OCI-M1 (cell line): ENCODE measurements around the gene TEKT1.
"Not testable (repeated sequence)": the region's sequence is repeated elsewhere in the genome, so short reads cannot be mapped to it uniquely, and the experiment has no call there.

Source experiments
- DNase-seq: peaks from one replicate; lab custom pipeline; 2025; lab: John Stamatoyannopoulos, UW

The TEKT1 gene

DNA sequence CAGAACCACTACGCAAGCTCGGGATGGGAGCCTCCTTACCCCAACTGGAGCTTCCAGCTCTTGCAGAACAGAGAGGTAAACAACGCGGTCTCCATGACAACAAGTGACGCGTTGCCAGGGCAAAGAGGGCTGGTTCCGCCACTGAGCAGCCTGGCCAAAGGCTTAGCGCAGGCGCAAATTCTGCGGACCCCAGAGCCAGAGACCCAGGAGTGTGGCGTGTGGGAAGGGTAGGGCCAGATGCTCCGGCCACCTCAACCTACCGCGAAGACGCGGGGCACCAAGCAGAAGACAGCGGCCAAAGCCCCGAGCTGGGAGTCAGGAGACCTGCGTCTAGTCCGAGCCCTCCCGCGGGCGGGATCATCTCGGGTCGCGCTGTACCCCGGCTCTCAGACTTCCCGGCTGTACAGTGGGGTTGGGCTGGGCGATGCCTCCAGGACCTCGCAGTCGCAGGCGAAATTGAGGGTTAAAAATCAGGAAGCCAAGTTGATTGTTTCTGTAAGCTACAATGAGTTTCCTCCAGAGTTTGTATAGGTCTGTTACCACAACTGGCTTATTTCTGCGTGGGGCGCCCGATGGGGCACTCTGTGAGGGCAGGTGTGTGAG, at the start of gene TEKT1:
Gene TEKT1 (minus strand): TSS at position 69 of the 603 bp plus-strand sequence. CDS start 1,353 bp downstream, outside the sequence.
- no peak for DNase-seq

DNA sequence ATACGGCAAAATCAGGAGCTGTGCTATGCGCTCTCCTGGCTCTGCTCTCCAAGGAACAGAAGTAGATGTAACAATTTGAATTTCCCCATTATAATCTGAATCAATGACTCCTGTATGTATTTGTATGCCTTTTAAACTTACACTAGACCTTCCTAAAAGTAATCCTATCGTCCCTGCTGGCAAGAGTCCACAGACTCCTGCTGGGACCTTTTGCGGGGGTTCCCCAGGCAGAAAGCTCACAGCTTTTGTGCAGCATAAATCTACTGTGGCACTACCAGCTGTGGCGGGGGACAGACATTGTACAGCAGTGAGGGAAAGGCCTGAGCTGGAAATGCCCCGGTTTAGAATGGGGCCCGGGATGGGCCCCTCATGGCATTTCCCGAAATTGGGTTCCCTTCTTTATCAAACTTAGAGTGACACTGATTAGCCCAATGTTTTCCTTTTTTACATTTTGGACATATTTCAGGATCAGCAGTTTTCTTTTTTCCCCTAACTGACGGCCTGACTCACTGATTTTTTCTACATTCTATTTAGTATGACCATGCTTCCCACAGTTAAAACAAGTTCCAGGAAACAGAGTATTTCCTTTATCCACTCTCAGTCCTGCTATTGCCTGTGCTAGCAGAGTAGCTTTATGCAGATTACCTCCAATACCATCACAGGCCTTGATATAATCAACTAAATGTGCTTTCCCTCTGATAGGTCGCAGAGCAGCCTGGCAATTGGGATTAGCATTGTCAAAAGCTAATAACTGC, 47.9 kb upstream of the TEKT1 start:
- DNase-seq = not testable (repeated sequence)

DNA sequence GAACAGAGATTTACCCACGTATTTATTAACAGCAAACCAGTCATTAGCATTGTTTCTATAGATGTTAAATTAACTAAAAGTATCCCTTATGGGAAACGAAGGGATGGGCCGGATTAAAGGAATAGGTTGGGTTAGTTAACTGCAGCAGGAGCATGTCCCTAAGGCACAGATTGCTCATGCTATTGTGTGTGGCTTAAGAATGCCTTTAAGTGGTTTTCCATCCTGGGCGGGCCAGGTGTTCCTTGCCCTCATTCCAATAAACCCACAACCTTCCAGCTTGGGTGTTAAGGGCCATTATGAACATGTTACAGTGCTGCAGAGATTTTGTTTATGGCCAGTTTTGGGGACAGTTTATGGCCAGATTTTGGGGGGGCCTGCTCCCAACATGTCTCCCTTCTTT, 43.7 kb upstream of the TEKT1 start:
- DNase-seq = not testable (repeated sequence)

DNA sequence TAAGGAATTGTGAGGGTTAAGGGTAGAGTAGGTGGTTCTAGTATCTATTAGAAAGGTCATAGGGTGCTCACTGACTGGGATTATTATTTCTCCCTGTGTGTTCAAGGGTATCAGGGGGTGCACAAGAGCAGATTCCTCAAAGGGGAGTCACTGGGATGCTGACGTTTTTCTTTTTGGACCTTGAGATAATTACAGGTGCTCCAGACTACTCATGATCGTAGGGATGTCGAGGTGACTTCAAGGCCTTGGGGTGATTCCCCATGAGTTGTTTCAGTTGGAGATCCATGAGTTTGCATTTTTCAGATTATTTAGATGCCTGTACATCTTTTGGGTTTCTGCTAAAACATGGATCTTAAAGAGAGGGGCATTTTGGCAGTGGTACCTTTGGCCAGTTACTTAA, 41.4 kb upstream of the TEKT1 start:
- no peak for DNase-seq

DNA sequence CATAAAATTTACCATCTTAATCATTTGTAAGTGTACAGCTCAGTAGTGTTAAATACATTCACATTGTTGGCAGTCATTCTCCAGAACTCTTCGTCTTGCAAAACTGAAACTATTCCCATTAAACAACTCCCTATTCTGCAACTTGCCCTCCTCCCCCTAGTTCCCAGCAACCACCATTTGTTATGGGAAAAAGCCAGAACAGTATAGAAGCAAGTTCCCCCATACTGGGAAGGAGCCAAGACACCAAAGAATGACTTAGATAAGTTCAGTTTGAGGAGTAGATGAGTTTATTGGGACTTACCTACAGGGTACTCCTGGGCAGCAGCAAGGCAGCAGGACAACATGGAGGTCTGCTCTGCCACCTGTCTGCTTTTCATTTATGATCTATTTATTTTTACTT, 39.3 kb upstream of the TEKT1 start:
- DNase-seq = no peak

DNA sequence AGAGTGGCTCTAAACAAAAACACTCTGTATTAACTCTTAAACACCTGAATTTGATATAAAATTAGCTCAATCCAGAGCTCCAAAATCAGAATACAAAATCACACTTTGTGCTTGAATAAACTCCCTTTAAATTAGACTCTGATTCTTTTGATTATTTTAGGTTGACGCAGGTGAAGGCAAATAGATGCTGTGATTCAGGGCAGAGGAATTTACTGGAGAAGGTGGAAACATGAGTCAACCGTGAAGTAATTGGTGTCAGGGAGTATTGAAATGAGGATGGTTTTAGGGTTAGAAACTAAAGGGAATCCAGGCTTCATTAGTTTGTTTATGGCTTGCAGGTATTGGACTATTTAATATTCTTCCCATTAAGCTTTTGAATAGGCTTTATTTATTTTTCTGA, 37.1 kb upstream of the TEKT1 start:
- DNase-seq = no peak

DNA sequence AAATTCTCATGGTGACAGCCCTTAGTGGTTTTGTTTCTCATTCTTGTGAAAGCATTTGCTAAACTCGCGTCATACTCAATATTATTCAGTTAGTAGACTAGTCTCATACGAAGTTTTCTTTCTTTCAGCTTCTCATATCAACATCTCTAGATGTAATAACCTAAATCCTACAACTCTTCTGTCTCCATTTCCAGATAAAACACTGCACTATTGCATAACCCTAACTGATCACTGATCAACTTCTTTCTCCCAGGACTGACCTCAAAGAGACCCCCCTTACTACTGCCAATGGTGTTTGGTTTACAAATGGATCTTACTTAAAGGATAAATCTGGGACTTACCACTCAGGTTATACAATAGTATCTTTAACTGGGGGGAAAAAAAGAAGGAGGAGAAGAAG, 36.3 kb upstream of the TEKT1 start:
- DNase-seq = no peak

DNA sequence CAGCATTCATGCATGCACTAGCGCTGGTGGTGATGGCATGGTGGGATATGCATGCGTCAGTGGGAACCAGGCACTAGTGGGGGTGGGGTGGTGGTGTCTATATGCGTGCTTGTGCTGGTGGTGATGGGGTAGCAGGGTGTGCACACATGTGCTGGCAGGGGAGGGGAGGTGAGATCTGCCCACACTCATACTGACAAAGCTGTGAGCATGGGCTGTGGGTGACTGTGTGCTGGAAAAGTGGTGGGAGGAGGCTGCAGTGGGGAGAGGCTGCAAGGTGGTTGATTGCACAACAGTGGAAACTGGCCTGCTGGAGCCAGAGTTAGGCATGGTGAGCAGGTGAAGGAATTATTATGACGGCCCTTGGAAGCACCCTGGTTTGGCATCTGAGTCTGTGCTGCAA, 31.3 kb upstream of the TEKT1 start:
- no peak for DNase-seq

DNA sequence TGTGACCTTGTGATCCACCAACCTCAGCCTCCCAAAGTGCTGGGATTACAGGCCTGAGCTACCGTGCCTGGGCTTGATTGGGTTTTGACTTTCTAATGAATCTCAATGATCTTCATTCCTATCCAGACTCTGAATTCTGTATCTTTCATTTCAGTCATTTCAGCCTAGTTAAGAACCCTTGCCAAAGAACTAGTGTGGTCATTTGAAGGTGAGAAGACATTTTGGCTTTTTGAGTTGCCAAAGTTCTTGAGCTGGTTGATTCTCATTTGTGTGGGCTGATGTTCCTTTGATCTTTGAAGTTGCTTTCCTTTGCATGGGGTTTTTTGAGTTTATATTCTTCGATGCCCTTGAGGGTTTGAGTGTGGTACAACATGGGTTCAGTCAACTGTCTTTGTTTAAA, 30.6 kb upstream of the TEKT1 start:
- DNase-seq = no peak

DNA sequence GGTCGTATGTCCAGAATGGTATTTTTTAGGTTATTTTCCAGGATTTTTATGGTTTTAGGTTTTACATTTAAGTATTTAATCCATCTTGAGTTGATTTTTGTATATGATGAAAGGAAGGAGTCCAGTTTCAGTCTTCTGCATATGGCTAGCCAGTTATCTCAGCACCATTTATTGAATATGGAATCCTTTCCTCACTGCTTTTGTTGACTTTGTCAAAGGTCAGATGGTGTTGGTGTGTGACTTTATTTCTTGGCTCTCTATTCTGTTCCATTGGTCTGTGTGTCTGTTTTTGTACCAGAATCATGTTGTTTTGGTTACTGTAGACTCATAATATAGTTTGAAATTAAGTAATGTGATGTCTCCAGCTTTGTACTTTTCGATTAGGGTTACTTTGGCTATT, 26.4 kb upstream of the TEKT1 start:
- no peak for DNase-seq

DNA sequence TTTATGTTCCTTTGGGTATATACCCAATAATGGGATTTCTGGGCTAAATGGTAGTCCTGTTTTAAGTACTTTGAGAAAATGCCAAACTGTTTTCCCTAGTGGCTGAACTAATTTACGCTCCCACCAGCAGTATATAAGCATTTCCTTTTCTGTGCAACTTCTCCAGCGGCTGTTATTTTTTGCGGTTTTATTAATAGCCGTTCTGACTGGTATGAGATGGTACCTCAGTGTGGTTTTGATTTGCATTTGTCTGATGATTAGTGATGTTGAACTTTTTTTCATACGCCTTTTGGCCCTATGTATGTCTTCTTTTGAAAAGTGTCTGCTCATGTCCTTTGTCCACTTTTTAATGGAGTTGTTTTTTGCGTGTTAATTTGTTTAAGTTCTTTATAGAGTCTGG, 25.8 kb upstream of the TEKT1 start:
- DNase-seq = no peak

DNA sequence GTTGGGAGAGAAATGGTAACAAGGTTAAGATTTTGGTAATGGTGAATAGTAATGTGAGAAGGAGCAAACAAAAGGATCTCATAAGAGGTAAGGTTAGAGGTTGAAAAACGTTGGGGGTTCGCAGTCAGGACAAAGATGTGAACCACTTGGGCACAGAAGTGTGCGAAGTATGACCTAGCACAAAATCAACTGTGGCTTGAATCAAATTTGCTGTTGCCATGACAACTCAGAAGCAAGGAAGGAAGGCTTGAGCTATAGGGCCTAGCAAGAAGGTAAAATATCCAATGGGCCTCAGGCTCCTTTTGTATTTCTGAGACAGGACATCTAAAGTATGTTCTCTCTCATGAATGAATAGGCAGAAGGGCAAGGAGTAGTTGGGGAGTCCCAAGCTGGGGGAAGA, 24.5 kb upstream of the TEKT1 start:
- no peak for DNase-seq

DNA sequence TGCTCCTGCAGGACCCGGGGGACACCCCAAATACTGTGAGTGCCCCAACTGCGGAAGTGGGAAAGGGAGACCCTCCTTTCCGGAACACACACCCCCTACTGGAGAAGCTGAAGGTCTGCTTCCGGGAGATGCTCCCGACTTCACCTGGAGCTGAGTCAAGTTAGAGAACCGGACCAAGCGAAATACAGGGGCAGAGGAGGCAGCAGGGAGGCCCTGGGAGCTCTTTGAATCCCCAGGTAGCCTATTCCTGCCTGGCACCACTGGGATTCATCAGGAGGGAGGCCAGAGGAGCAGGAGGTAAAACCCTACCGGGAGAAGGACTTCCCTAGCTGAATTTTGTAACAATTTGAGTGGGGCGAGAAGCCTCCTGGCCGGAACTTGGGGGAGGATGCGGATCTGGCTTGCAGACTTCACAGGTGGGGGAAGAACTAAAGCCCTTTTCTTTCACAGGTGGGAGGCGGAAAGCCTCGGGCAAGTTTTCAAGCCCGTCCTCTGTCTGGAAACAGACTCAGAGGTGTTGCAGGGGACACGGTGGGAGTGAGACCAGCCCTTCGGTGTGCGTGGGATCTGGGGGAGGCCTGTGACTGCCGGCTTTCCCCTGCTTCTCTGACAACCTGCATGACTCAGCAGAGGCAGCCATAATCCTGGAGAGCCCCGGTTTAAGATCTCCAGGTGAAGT, 22.4 kb upstream of the TEKT1 start:
- no peak for DNase-seq

DNA sequence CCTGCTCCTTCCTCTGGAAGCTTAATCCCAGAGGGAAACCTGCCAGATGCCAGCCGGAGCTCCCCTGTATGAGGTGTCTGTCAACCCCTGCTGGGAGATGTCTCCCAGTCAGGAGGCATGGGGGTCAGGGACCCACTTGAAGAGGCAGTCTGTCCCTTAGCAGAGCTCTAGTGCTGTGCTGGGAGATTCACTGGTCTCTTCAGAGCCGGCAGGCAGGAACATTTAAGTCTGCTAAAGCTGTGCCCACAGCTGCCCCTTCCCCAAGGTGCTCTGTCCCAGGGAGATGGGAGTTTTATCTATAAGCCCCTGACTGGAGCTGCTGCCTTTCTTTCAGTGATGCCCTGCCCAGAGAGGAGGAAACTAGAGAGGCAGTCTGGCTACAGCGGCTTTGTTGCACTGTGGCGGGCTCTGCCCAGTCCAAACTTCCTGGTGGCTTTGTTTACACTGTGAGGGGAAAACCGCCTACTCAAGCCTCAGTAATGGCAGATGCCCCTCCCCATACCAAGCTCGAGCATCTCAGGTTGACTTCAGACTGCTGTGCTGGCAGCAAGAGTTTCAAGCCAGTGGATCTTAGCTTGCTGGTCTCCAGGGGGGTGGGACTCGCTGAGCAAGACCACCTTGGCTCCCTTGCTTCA, 17.1 kb upstream of the TEKT1 start:
- not testable (repeated sequence) for DNase-seq

DNA sequence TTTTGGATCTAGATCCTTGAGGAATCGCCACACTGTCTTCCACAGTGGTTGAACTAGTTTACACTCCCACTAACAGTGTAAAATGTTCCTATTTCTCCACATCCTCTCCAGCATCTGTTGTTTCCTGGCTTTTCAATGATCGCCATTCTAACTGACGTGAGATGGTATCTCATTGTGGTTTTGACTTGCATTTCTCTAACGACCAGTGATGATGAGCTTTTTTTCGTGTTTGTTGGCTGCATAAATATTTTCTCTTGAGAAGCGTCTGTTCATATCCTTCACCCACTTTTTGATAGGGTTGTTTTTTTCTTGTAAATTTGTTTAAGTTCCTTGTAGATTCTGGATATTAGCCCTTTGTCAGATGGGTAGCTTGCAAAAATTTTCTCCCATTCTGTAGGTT, 14.6 kb upstream of the TEKT1 start:
- peak; percentile 66 for DNase-seq

DNA sequence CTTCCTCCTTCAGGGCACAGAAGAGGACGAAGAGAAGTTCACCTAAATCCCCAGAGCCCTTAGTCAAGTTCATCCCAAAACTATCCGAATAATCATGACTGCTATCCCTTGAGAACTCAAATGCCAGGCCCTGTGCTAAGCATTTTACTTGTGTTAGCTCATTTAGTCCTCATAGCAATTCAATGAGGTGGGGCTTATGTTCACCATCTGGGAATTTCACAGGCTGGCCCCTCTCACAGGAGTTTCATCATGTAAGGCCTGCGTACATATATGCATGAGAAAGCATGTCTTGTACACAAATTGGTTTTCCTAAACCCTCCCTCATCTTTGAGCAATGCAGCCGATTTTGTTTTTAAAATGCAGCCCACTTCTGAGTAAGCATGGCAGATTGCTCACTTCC, 12.9 kb upstream of the TEKT1 start:
- DNase-seq = not testable (repeated sequence)

DNA sequence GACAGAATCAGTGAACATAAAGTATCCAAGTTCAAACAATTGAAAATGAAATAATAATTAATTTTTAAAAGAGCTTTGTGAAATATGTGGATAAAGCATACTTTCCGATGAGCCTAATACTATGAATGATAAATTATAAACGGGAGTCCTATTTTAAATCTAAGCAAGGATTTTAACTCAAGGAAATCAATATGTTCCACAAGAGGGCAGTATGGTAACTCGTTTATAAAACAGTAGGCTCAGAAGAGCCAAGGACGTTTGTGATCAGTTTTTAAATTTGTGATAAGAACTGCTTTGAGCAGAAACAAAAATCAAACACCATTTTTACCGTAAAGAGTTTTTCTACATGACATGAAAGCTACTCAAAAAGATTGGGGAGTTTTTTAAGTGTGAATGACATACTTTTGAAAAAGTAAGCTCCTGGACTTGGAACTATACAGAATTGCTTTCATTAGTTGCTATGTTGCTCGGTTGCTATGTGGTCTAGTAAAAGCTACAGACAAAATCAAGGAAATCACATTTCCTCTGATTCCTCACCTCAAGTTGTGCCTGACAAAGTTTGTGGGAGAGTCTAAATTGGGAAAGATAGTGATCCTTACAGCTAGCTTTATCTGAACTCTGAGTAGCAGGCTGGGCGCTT, 11.8 kb upstream of the TEKT1 start:
- DNase-seq = peak; percentile 91

DNA sequence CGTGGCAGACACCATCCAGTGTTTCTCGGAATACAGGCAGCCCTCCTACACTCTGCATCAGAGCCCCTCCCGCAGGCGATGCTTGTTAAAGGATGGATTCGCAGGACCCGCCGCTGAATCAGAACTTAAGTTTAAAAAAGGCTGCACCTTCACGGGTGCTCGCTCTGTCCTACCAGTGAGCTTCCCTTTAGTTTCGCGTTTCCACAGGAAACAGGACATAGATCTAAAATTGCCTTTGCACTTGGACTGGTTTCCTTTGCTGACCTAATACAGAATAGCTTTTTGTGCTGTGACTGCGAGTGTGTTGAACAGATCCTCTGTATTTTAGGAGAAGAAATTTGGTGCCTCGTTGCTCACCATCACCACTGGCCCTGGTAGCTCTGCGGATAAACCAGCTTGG, 10.2 kb upstream of the TEKT1 start:
- not testable (repeated sequence) for DNase-seq

DNA sequence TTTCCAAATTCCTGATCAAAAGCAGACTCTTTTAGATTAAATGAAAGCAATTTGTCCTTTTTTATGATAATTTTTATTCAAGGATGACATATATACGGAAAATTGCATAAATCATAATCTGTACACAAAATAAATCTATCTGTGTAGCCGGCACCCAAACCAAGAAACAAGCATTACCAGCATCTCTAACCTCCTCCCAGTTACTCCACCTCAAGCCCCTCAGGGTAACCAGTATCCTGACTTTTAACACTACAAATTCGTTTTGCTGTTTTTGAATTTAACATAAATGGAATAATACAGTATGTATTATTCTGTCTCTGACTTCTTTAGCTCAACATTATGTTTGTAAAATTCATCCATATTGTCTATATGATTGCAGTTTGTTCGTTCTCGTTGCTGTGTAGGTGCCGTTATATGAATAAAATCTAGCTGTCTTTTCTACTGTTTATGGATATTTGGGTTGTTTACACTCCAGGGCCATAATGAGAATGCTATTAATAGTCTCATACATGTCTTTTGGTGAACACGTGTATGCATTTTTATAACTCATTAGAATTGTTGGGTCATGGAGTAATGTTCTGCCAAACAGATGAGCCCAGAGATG, 1.0 kb downstream of the TEKT1 start:
- no peak for DNase-seq

DNA sequence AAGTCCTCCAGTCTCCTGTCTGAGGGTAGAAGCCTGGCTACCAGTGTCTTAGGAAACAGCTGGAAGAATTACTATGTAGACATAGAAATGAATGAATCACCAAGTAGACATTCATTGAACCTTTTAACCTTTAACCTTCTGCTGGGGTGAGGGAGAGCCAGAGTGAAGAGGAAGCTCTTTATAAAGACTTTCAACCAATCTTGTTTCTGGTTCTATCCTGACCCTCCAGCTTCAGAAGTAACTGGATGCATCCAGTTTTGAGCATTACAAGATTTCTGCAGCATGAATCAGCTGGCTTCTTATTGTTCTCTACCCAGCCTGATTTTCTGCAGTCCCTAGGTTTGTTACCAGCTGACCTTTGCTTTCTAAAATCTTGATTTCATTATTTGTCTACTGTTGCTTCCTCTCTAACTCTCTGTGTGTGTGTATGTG, 8.5 kb downstream of the TEKT1 start:
- DNase-seq = no peak

DNA sequence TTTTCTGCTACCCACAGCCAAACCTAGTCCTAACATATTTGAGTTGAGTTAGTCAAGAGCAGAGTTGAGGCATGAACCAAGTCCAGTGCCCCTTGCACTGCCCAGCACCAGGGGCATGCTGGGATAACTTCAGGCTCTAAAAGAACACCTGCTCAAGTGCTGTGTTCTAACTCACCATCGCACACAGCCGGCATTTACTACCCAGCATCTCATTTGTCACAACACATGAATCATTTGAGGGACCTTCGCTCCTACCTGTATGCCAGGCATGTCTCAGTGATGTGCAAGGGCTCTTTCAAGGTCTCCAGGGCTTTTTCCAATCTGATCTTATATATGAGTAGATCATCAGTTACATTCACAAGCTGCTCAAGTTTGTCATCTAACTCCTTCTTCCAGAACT, 12.6 kb downstream of the TEKT1 start:
- no peak for DNase-seq

DNA sequence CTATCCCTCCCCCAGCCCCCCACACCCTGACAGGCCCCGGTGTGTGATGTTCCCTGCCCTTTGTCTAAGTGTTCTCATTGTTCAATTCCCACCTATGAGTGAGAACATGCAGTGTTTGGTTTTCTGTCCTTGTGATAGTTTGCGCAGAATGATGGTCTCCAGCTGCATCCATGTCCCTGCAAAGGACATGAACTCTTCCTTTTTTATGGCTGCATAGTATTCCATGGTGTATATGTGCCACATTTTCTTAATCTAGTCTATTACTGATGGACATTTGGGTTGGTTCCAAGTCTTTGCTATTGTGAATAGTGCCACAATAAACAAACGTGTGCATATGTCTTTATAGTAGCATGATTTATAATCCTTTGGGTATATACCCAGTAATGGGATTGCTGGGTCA, 15.2 kb downstream of the TEKT1 start:
- not testable (repeated sequence) for DNase-seq
